Stimulated activated naive B cell treated with anti-CD40 and anti-IgM and Interleukin-4, amounts not matched to agents 10 μg/mL and 1 μg/mL and 100 μg/mL, for 72 hours (primary cell): Measurements from ENCODE around the gene UTP4.

Experiments used
- ATAC-seq, 2 donors: fragments of 150-1000 bp; cut with Tn5 transposase; replicated peaks; 2 replicates each; pipeline ENCODE4 v1.10.0; 2021; ENCODE audit warnings: moderate library complexity in 1 of 2
- DNase-seq: peaks from one replicate; pipeline ENCODE4 v3.0.0; 2021
- H3K27ac Mint-ChIP-seq: one replicate; pipeline ENCODE4 v1.8.0; 2022; ENCODE audit warnings: mild to moderate bottlenecking, mixed read lengths
- H3K27me3 Mint-ChIP-seq, 2 donors: one replicate each; pipeline ENCODE4 v1.8.0; 2022; ENCODE audit warnings: mixed read lengths in 2 of 2
- H3K36me3 Mint-ChIP-seq, 2 donors: one replicate each; pipeline ENCODE4 v1.8.0; 2022; ENCODE audit warnings: mixed read lengths in 2 of 2, mild to moderate bottlenecking in 1 of 2
- H3K4me1 Mint-ChIP-seq, 2 donors: one replicate each; pipeline ENCODE4 v1.8.0; 2022; ENCODE audit warnings: mixed read lengths in 2 of 2, mild to moderate bottlenecking in 1 of 2
- H3K4me3 Mint-ChIP-seq, 2 donors: one replicate each; pipeline ENCODE4 v1.8.0; 2022; ENCODE audit warnings: mild to moderate bottlenecking in 2 of 2, mixed read lengths in 2 of 2, moderate library complexity in 1 of 2
- H3K9me3 Mint-ChIP-seq, 2 donors: one replicate each; pipeline ENCODE4 v1.8.0; 2022; ENCODE audit warnings: mixed read lengths in 2 of 2, mild to moderate bottlenecking in 1 of 2

The UTP4 gene

DNA sequence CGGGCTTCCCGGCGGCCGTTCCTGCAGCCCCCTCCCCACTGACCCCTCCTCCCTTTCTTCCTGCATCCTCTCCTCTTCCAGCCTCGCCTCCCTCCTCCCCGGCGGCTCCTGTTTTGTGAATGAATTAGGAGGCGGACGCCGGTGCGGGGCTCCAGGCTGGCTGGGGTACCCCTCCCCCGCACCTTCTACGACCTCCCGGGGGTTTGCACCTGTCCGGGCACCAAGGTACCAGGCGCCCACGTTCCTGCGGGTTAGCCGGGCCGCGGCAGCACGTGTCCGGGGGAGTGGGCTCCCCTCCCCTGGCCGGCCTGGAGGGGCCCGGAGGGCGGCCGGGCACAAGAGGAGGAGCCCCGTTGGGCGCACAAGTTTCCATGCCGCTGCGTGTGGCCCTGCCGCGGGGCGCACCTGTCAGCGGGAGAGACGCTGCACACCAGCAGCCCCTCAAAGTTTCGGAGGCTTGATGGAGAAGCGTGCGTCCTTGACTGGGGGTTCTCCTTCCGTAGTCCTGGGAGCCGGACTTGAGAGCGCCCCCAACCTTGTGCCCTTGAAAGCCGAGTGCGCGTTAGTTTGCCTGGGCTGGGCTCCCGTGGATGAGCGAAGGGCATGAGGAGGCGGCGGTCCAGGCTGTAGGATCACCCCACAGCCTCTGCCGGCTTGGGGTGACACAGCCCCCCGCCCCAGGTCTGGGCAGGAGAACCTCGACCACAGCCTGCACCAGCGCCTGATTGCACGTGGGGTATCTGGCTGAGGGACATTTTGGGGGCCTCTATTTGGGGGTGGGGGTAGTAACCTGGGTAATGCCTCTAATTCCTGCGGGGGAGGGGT lies 25.7 kb upstream of the UTP4 start:
- no peaks in the 10 kb centered on the region for H3K9me3 Mint-ChIP-seq
- H3K4me1 Mint-ChIP-seq, result peaks cover 20 to 29% of the 10 kb centered on the region in 2 donors
- peak overlapping the region; percentile 70 to 81 for H3K4me3 Mint-ChIP-seq
- DNase-seq (no peak), ATAC-seq (peak; percentile 15 to 33)
- peaks cover 24 to 40% of the 10 kb centered on the region in 2 donors for H3K36me3 Mint-ChIP-seq
- peak overlapping the region; percentile 47 for H3K27ac Mint-ChIP-seq
- H3K27me3 Mint-ChIP-seq, result peaks cover 42 to 51% of the 10 kb centered on the region in 2 donors

DNA sequence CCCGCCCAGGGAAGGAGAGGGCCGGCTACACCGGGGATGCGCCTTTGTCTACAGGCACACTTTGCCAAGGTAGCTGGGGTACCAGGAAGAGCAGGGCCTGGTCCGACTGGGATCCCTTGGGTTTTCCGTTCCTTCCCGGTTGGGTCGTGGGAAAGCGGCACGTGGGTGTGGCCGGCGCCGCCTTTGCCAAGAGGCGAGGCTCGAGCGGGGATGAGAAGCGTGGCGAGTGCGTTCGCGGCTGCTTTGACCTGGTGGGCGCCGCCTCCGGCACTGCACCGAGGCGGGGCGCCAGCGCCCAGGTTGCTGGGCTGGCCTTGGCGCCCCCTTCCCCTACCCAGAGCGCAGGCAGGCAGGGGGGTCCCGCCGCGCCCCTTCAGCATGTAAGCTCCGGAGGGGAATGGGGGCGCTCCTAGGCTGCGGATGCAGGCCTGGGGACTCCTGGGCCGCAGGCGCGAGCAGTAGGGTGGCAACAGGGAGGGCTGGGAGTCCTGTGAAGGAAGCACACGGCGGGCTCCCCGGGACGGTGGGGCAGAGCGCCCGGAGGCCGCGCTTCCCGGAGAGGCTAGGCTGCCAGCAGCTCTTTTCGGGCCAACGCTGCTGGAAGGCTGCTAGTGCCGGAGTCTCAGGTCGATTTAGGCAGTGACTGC lies 25.0 kb upstream of the UTP4 start:
- DNase-seq, result no peak

GRCh38 chr16:69108064-69108904 lies 24.2 kb upstream of the UTP4 start:
- peaks cover 22 to 38% of the 10 kb centered on the region in 2 donors for H3K4me1 Mint-ChIP-seq
- peaks cover 39 to 44% of the 10 kb centered on the region in 2 donors for H3K27me3 Mint-ChIP-seq
- H3K27ac Mint-ChIP-seq, result no peak overlapping the region
- H3K36me3 Mint-ChIP-seq, result peaks cover 31 to 49% of the 10 kb centered on the region in 2 donors
- no peak overlapping the region for H3K4me3 Mint-ChIP-seq
- H3K9me3 Mint-ChIP-seq, result no peaks in the 10 kb centered on the region
- ATAC-seq (no peak), DNase-seq (no peak)

More for the DNA sequence above, 25.0 kb upstream of the UTP4 start:
- ATAC-seq, result no peak
- H3K4me1 Mint-ChIP-seq, result peaks cover 20 to 29% of the 10 kb centered on the region in 2 donors
- H3K27me3 Mint-ChIP-seq, result peaks cover 42 to 50% of the 10 kb centered on the region in 2 donors
- peak overlapping the region; percentile 47 for H3K27ac Mint-ChIP-seq
- peak overlapping the region; percentile 70 to 81 for H3K4me3 Mint-ChIP-seq
- no peaks in the 10 kb centered on the region for H3K9me3 Mint-ChIP-seq
- H3K36me3 Mint-ChIP-seq, result peaks cover 24 to 45% of the 10 kb centered on the region in 2 donors

- no peak for ATAC-seq
- H3K27ac Mint-ChIP-seq, result no peak overlapping the region
- H3K27me3 Mint-ChIP-seq, result peaks cover 36 to 44% of the 10 kb centered on the region in 2 donors
Measured at GRCh38 chr16:69108905-69109252, 23.6 kb upstream of the UTP4 start.

GRCh38 chr16:69109486-69110270 lies 22.8 kb upstream of the UTP4 start:
- Mint-ChIP-seq H3K36me3 (peaks cover 33 to 57% of the 10 kb centered on the region in 2 donors), H3K27me3 (peaks cover 32 to 40% of the 10 kb centered on the region in 2 donors), H3K4me3 (no peak overlapping the region), H3K27ac (peak overlapping the region; percentile 56), H3K4me1 (peaks cover 25 to 39% of the 10 kb centered on the region in 2 donors), H3K9me3 (no peaks in the 10 kb centered on the region)
- ATAC-seq (no peak), DNase-seq (no peak)

More at GRCh38 chr16:69108905-69109252, 23.6 kb upstream of the UTP4 start:
- no peak for DNase-seq
- Mint-ChIP-seq H3K36me3 (peaks cover 31 to 52% of the 10 kb centered on the region in 2 donors), H3K9me3 (no peaks in the 10 kb centered on the region), H3K4me3 (no peak overlapping the region), H3K4me1 (peaks cover 23 to 39% of the 10 kb centered on the region in 2 donors)

DNA sequence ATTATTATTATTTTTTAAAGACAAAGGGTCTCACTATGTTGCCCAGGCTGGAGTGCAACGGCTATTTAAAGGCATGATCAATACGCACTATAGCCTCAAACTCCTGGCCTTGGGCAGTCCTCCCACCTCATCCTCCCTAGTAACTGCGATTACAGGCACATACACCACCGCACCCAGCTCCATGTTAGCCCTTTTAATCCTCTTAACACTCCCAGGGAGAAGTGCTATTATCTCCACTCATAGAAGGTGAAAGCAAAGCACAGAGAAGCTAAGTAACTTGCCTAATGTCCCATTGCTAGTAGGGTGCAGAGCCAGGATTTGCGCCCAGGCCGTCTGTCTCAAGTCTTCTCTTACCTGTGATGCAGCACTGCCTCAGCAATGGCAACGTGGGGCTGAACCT lies 22.0 kb upstream of the UTP4 start:
- ATAC-seq (no peak), DNase-seq (no peak)
- Mint-ChIP-seq H3K4me1 (peaks cover 22 to 36% of the 10 kb centered on the region in 2 donors), H3K27me3 (peaks cover 26 to 33% of the 10 kb centered on the region in 2 donors), H3K27ac (no peak overlapping the region), H3K4me3 (no peak overlapping the region), H3K9me3 (no peaks in the 10 kb centered on the region), H3K36me3 (peaks cover 35 to 60% of the 10 kb centered on the region in 2 donors)

DNA sequence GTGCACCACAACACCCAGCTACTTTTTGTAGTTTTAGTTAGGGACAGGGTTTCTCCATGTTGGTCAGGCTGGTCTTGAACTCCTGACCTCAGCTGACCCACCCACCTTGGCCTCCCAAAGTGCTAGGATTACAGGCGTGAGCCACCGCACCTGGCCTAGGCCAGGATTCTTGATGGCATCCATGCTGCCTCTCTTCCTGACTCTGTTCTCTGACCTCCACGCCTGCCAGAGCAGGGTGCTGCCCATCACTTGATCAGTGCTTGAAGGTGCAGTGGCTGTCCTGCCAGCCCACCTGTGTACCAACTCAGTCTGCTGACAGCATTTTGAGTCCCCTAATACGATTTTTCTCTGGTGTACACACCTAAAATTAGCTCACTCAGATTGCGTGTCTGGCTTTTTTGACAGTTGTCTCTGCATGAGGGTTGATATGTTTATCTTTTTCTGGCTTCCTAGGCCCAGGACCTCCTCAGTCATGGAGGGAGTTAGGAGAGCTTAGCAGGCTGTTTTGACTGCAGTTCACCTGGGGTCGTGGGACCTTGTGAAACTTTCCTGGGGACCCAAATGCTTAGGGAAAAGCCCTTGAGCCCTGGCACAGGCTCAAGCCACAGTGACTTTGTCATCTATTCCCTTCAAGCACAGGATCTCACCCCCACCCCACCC lies 21.1 kb upstream of the UTP4 start:
- Mint-ChIP-seq H3K27ac (no peak overlapping the region), H3K27me3 (peaks cover 21 to 28% of the 10 kb centered on the region in 2 donors), H3K4me1 (peaks cover 18 to 29% of the 10 kb centered on the region in 2 donors), H3K36me3 (peaks cover 40 to 61% of the 10 kb centered on the region in 2 donors), H3K9me3 (no peaks in the 10 kb centered on the region), H3K4me3 (no peak overlapping the region)
- ATAC-seq, result no peak
- no peak for DNase-seq

DNA sequence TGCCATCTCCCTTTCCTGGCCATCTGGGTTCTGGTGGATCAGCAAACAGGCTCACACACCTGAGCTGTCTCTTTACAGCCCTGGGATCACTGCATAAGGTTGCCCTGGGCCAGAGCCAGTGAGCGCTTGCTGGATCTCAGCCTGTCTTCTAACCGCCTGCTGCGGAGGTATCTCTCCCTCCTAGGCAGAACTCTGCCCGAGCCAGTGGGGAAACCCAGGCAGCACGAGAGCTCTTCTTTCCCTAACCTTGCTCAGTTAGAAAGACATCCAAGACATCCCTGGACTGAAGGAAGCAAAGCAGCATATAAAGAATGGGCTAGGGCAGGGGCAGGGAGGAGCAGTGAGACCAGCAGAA lies 20.6 kb upstream of the UTP4 start:
- DNase-seq, result no peak
- peaks cover 16 to 25% of the 10 kb centered on the region in 2 donors for H3K4me1 Mint-ChIP-seq
- peaks cover 44 to 64% of the 10 kb centered on the region in 2 donors for H3K36me3 Mint-ChIP-seq
- no peaks in the 10 kb centered on the region for H3K9me3 Mint-ChIP-seq
- no peak for ATAC-seq
- no peak overlapping the region for H3K27ac Mint-ChIP-seq
- peaks cover 19 to 24% of the 10 kb centered on the region in 2 donors for H3K27me3 Mint-ChIP-seq
- H3K4me3 Mint-ChIP-seq, result no peak overlapping the region

DNA sequence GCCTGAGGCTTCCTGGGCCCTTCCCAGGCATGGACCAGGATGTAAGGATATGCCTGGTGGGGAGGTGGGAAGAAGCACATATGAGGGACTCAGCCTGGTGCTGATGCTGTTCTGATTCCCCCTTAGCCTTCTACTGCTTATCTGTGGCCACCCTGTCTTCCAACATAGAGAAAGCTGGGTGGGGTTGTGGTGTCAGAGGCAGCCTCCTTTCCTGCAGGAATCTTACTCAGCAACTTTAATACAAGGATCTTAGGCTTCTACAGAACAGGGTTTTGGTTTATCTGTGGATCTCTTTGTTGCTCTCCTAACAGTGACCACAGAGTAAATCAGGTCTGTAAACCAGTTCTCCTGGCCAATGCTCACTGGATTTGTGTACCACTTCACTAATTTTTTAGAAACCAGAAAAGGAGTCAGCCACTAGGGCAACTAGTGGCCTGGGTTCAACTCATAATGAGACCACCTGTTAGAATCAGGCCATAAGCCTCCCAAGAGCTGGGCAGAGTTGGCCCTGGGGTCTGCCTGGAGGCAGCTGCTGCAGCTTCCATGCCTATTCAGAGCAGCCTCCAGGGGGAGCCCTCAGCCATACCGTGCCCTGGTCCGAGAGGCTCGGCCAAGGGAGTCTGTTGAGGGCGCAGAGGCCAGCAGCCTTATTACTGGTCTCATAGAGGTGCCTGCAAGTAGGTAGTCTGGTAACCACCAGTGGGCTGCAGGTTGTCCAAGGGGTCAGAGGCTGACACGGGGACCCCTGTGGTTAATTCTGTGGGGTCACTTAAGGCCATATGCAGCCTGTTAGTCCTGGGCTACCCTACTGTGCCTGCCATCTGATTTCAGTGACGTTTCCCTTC lies 19.9 kb upstream of the UTP4 start:
- ATAC-seq (peak; percentile 90 to 91), DNase-seq (no peak)
- no peaks in the 10 kb centered on the region for H3K9me3 Mint-ChIP-seq
- H3K27me3 Mint-ChIP-seq, result peaks cover 14 to 17% of the 10 kb centered on the region in 2 donors
- H3K36me3 Mint-ChIP-seq, result peaks cover 45 to 62% of the 10 kb centered on the region in 2 donors
- H3K27ac Mint-ChIP-seq, result no peak overlapping the region
- H3K4me1 Mint-ChIP-seq, result peaks cover 11 to 18% of the 10 kb centered on the region in 2 donors
- no peak overlapping the region for H3K4me3 Mint-ChIP-seq

DNA sequence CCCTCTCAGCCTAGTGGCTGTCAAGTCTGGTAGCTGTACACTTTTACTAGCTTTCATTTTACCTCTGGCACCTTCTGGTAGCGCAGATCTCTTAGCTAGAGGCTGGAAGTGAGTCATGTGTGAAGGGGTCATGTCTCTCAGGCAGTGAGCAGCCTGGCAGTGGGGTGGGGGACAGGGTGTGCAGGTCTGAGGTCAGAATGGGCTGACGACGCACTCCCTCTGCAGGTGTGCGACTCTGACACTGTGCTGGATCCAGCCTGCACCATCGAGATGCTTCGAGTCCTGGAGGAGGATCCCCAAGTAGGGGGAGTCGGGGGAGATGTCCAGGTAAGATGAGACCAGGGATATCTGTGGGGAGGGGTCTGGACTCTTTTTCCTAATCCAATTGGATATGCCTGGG lies 19.2 kb upstream of the UTP4 start:
- Mint-ChIP-seq H3K27ac (no peak overlapping the region), H3K4me3 (no peak overlapping the region), H3K27me3 (peaks cover 8 to 10% of the 10 kb centered on the region in 2 donors), H3K36me3 (peaks cover 47 to 63% of the 10 kb centered on the region in 2 donors), H3K9me3 (no peaks in the 10 kb centered on the region), H3K4me1 (peaks cover 6 to 11% of the 10 kb centered on the region in 2 donors)
- DNase-seq (no peak), ATAC-seq (peak in 1 of 2 donors; percentile 10)

DNA sequence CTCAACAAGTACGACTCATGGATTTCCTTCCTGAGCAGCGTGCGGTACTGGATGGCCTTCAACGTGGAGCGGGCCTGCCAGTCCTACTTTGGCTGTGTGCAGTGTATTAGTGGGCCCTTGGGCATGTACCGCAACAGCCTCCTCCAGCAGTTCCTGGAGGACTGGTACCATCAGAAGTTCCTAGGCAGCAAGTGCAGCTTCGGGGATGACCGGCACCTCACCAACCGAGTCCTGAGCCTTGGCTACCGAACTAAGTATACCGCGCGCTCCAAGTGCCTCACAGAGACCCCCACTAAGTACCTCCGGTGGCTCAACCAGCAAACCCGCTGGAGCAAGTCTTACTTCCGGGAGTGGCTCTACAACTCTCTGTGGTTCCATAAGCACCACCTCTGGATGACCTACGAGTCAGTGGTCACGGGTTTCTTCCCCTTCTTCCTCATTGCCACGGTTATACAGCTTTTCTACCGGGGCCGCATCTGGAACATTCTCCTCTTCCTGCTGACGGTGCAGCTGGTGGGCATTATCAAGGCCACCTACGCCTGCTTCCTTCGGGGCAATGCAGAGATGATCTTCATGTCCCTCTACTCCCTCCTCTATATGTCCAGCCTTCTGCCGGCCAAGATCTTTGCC lies 18.0 kb upstream of the UTP4 start:
- Mint-ChIP-seq H3K27ac (no peak overlapping the region), H3K4me3 (no peak overlapping the region), H3K27me3 (peaks cover 3 to 4% of the 10 kb centered on the region in 2 donors), H3K36me3 (peaks cover 39 to 63% of the 10 kb centered on the region in 2 donors), H3K9me3 (no peaks in the 10 kb centered on the region), H3K4me1 (peaks cover 5 to 10% of the 10 kb centered on the region in 2 donors)
- DNase-seq, result no peak
- ATAC-seq, result no peak

DNA sequence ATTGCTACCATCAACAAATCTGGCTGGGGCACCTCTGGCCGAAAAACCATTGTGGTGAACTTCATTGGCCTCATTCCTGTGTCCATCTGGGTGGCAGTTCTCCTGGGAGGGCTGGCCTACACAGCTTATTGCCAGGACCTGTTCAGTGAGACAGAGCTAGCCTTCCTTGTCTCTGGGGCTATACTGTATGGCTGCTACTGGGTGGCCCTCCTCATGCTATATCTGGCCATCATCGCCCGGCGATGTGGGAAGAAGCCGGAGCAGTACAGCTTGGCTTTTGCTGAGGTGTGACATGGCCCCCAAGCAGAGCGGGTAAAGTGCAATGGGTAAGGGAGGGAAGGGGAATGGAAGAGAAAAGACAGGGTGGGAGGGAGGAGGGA lies 17.5 kb upstream of the UTP4 start:
- no peak for ATAC-seq
- Mint-ChIP-seq H3K27ac (peak overlapping the region; percentile 22), H3K4me3 (no peak overlapping the region)

More for the DNA sequence above, 17.5 kb upstream of the UTP4 start:
- H3K27me3 Mint-ChIP-seq, result no peaks in the 10 kb centered on the region
- H3K9me3 Mint-ChIP-seq, result no peaks in the 10 kb centered on the region
- H3K4me1 Mint-ChIP-seq, result peaks cover 5 to 10% of the 10 kb centered on the region in 2 donors
- DNase-seq, result no peak
- peaks cover 36 to 62% of the 10 kb centered on the region in 2 donors for H3K36me3 Mint-ChIP-seq
